HCT116 (cell line): ENCODE results near the gene OR51D1. TPM values are rescaled to one million over a fixed set of nuclear protein-coding genes. Genes with fewer than 3 reads are reported as not detected.

ENCODE experiments used
- ATAC-seq: fragments of 200-7000 bp; cut with Tn5 transposase; 2 replicates; pipeline ENCODE4 v1.9.1; 2020; ENCODE audit warnings: mild to moderate bottlenecking, moderate library complexity
- BruUV-seq: library from RNA; stranded (reverse); fragments of 400-500 nt; replicated peaks from 2 replicates; lab custom pipeline; 2021; lab: Mats Ljungman, UMichigan
- CTCF ChIA-PET: fragments of 300-600 bp; sonication (Branson Sonifier 250); formaldehyde crosslinking; loops from one replicate; lab custom pipeline; 2021; ENCODE audit warnings: antibody characterized with exemption; lab: Charles Lee
- POLR2A ChIA-PET: fragments of 300-600, 350-600 bp; sonication (Branson Sonifier 250); formaldehyde crosslinking; loops from one replicate; lab custom pipeline; 2021; ENCODE audit warnings: antibody characterized with exemption; lab: Charles Lee
- RAD21 ChIA-PET, 2 experiments: fragments of 300-600 bp; sonication (Branson Sonifier 250); formaldehyde crosslinking; loops; one replicate each; lab custom pipeline; 2023; ENCODE audit warnings: low total read pairs in 2 of 2; ENCODE audit not compliant: uncharacterized antibody in 2 of 2, unreplicated experiment in 2 of 2, low non-redundant PET in 1 of 2; lab: Charles Lee
- DNase-seq: peaks from one replicate; pipeline ENCODE4 v3.0.0-alpha.2; 2010; ENCODE audit warnings: low read depth, low spot score
- H2AFZ ChIP-seq: fragments of 200-600 bp; shearing (Covaris generic), sonication (generic); 2 replicates; pipeline ENCODE4 v1.6.1; 2017; ENCODE audit warnings: low read depth, mixed run types, mixed read lengths, antibody characterized with exemption, low read length; ENCODE audit not compliant: poor library complexity, severe bottlenecking
- H3K27ac ChIP-seq: 2 replicates; pipeline ENCODE4 v1.5.1; 2012; ENCODE audit warnings: low read depth, low read length
- H3K27me3 ChIP-seq: fragments of 200-600 bp; sonication (generic); 2 replicates; pipeline ENCODE4 v1.6.1; 2016; ENCODE audit warnings: mixed run types, low read length, mixed read lengths; ENCODE audit not compliant: insufficient read depth
- H3K36me3 ChIP-seq, 2 experiments: fragments of 200-500 bp in 1 of 2; fragments of 200-600 bp in 1 of 2; sonication (Bioruptor generic) in 1 of 2; sonication (generic) in 1 of 2; 2 replicates each; pipeline versions ENCODE4 v1.5.1 to v1.6.1; 2014 to 2016; ENCODE audit warnings: low read length in 2 of 2, inconsistent platforms in 1 of 2, mixed read lengths in 1 of 2, mixed run types in 1 of 2; ENCODE audit not compliant: insufficient read depth in 2 of 2, control insufficient read depth in 1 of 2
- H3K4me1 ChIP-seq, 2 experiments: fragments of 200-600 bp in 1 of 2; sonication (generic) in 1 of 2; 2 replicates each; pipeline versions ENCODE4 v1.5.1 to v1.6.1; 2012 to 2017; ENCODE audit warnings: low read length in 2 of 2, inconsistent platforms in 1 of 2, mild to moderate bottlenecking in 1 of 2, mixed read lengths in 1 of 2, mixed run types in 1 of 2, moderate library complexity in 1 of 2; ENCODE audit not compliant: insufficient read depth in 2 of 2, control insufficient read depth in 1 of 2
- H3K4me2 ChIP-seq: fragments of 200-600 bp; sonication (generic); 2 replicates; pipeline ENCODE4 v1.6.1; 2017; ENCODE audit warnings: mixed run types, low read length, mixed read lengths
- H3K4me3 ChIP-seq, 2 experiments: fragments of 200-600 bp in 1 of 2; sonication (generic) in 1 of 2; replicated peaks in 1 of 2; 2 replicates each; pipeline ENCODE4 v1.5.1; 2011 to 2016; ENCODE audit warnings: low read length in 2 of 2, control low read depth in 1 of 2, low read depth in 1 of 2, mild to moderate bottlenecking in 1 of 2, mixed read lengths in 1 of 2, mixed run types in 1 of 2
- H3K79me2 ChIP-seq: fragments of 200-600 bp; sonication (generic); 2 replicates; pipeline ENCODE4 v1.6.1; 2017; ENCODE audit warnings: mild to moderate bottlenecking, mixed run types, low read length, moderate library complexity, mixed read lengths; ENCODE audit not compliant: insufficient read depth
- H3K9ac ChIP-seq: fragments of 200-600 bp; sonication (generic); 2 replicates; pipeline ENCODE4 v1.6.1; 2016; ENCODE audit warnings: low read length, mixed read lengths
- H3K9me2 ChIP-seq: fragments of 200-600 bp; sonication (generic), shearing (Covaris generic); 2 replicates; pipeline ENCODE4 v1.6.1; 2017; ENCODE audit warnings: mixed run types, mild to moderate bottlenecking, moderate library complexity; ENCODE audit not compliant: insufficient read depth
- H3K9me3 ChIP-seq, 2 experiments: fragments of 200-500 bp in 1 of 2; fragments of 200-600 bp in 1 of 2; sonication (Bioruptor generic) in 1 of 2; sonication (generic) in 1 of 2; 2 replicates each; pipeline ENCODE4 v1.6.1; 2014 to 2017; ENCODE audit warnings: low read length in 2 of 2, mixed read lengths in 2 of 2, inconsistent platforms in 1 of 2, low read depth in 1 of 2, mild to moderate bottlenecking in 1 of 2, mixed run types in 1 of 2, moderate library complexity in 1 of 2; ENCODE audit not compliant: control insufficient read depth in 1 of 2, insufficient read depth in 1 of 2
- H4K20me1 ChIP-seq: fragments of 200-600 bp; sonication (generic), shearing (Covaris generic); 2 replicates; pipeline ENCODE4 v1.6.1; 2017; ENCODE audit warnings: mixed run types, mild to moderate bottlenecking, moderate library complexity; ENCODE audit not compliant: insufficient read depth
- CBX3 ChIP-seq: IDR thresholded peaks from 2 replicates; pipeline ENCODE4 v1.6.1; 2012; ENCODE audit warnings: low read depth
- JUND ChIP-seq: IDR thresholded peaks from 2 replicates; pipeline ENCODE4 v1.6.1; 2012
- POLR2A ChIP-seq: IDR thresholded peaks from 2 replicates; pipeline ENCODE4 v1.7.0; 2011; ENCODE audit warnings: borderline replicate concordance; ENCODE audit not compliant: insufficient read depth, insufficient read length; ENCODE audit errors: extremely low read depth
- POLR2AphosphoS5 ChIP-seq: IDR thresholded peaks from 2 replicates; pipeline ENCODE4 v1.6.1; 2011; ENCODE audit warnings: mild to moderate bottlenecking, low read depth, low read length, moderate library complexity
- SIN3A ChIP-seq: IDR thresholded peaks from 2 replicates; pipeline ENCODE4 v1.6.1; 2012; ENCODE audit warnings: low read depth
- SP1 ChIP-seq: IDR thresholded peaks from 2 replicates; pipeline ENCODE4 v1.6.1; 2012; ENCODE audit warnings: low read depth
- intact Hi-C: fragments of 100-400 bp; cut with micrococcal nuclease; formaldehyde crosslinking; loops from 2 replicates; pipeline ENCODE4 v1.10.0; 2022
- total RNA-seq: library from RNA; stranded (reverse); gene quantifications from one replicate; pipeline ENCODE4 v1.2.1, GENCODE V29; 2021; ENCODE audit not compliant: unreplicated experiment
- TF ChIP-seq, protein P1 (sequence below), 3 experiments: fragments of 200-600 bp in 1 of 3; sonication (generic) in 1 of 3; IDR thresholded peaks in 2 of 3; conservative IDR thresholded peaks in 1 of 3; 2 replicates each; pipeline ENCODE4 v1.5.1; 2012 to 2017; ENCODE audit warnings: low read depth in 2 of 3, low read length in 2 of 3, antibody characterized with exemption in 1 of 3, borderline replicate concordance in 1 of 3, control low read depth in 1 of 3, mild to moderate bottlenecking in 1 of 3, mixed read lengths in 1 of 3, mixed run types in 1 of 3, moderate library complexity in 1 of 3; ENCODE audit not compliant: insufficient read depth in 1 of 3

The OR51D1 gene
- total RNA-seq, 1 experiment from 2014 or later: not detected

GRCh38 chr11:4605057-4605456 lies 32.2 kb upstream of the OR51D1 start:
- no peaks in the 10 kb centered on the region for H3K9me3 ChIP-seq
- H3K4me2 ChIP-seq: no peak overlapping the region
- H3K36me3 ChIP-seq: peaks cover 0 to 5% of the 10 kb centered on the region in 2 experiments; a peak in 1 of 4 replicates
- H3K4me1 ChIP-seq: peaks cover 0 to 15% of the 10 kb centered on the region in 2 experiments; a peak in 2 of 4 replicates
- H4K20me1 ChIP-seq: no peaks in the 10 kb centered on the region
- intact Hi-C loops: no loop called here
- TF ChIP-seq SP1: no peak
- TF ChIP-seq POLR2AphosphoS5: no peak
- no peak for TF ChIP-seq CBX3
- no peak for TF ChIP-seq JUND
- TF ChIP-seq, protein P1, sequence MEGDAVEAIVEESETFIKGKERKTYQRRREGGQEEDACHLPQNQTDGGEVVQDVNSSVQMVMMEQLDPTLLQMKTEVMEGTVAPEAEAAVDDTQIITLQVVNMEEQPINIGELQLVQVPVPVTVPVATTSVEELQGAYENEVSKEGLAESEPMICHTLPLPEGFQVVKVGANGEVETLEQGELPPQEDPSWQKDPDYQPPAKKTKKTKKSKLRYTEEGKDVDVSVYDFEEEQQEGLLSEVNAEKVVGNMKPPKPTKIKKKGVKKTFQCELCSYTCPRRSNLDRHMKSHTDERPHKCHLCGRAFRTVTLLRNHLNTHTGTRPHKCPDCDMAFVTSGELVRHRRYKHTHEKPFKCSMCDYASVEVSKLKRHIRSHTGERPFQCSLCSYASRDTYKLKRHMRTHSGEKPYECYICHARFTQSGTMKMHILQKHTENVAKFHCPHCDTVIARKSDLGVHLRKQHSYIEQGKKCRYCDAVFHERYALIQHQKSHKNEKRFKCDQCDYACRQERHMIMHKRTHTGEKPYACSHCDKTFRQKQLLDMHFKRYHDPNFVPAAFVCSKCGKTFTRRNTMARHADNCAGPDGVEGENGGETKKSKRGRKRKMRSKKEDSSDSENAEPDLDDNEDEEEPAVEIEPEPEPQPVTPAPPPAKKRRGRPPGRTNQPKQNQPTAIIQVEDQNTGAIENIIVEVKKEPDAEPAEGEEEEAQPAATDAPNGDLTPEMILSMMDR (IDR thresholded peaks at IDR 0.05 in 2 of 3, conservative IDR thresholded peaks at IDR 0.05 in 1 of 3; ENCODE audit: borderline replicate concordance in 1 of 3, insufficient read depth in 1 of 3, low read depth in 2 of 3, low read length in 2 of 3): no peak
- TF ChIP-seq SIN3A: no peak
- no peak for TF ChIP-seq POLR2A
- H3K79me2 ChIP-seq: peaks cover 4% of the 10 kb centered on the region; the same call in 1 of the 2 replicates
- no peak for ATAC-seq
- no peak overlapping the region for H3K9ac ChIP-seq
- H3K27me3 ChIP-seq: no peaks in the 10 kb centered on the region
- POLR2A ChIA-PET: no interaction called here
- CTCF ChIA-PET: no interaction called here
- H3K27ac ChIP-seq: no peak overlapping the region
- no peak for DNase-seq
- H3K9me2 ChIP-seq: no peaks in the 10 kb centered on the region
- BruUV-seq: no TSS peak
- H2AFZ ChIP-seq: no peak overlapping the region
- RAD21 ChIA-PET: no interaction called here
- H3K4me3 ChIP-seq: no peak overlapping the region
